HG03442 (cell line): ENCODE results near the gene ERGIC3.
A peak's percentile ranks its signal among the peaks of the same experiment; 100 is the strongest.

Experiments
- ATAC-seq: cut with Tn5 transposase; IDR thresholded peaks from one replicate; pipeline ENCODE4 v1.9.1; 2021; ENCODE audit warnings: mild to moderate bottlenecking, moderate library complexity; ENCODE audit not compliant: unreplicated experiment

The ERGIC3 gene

DNA sequence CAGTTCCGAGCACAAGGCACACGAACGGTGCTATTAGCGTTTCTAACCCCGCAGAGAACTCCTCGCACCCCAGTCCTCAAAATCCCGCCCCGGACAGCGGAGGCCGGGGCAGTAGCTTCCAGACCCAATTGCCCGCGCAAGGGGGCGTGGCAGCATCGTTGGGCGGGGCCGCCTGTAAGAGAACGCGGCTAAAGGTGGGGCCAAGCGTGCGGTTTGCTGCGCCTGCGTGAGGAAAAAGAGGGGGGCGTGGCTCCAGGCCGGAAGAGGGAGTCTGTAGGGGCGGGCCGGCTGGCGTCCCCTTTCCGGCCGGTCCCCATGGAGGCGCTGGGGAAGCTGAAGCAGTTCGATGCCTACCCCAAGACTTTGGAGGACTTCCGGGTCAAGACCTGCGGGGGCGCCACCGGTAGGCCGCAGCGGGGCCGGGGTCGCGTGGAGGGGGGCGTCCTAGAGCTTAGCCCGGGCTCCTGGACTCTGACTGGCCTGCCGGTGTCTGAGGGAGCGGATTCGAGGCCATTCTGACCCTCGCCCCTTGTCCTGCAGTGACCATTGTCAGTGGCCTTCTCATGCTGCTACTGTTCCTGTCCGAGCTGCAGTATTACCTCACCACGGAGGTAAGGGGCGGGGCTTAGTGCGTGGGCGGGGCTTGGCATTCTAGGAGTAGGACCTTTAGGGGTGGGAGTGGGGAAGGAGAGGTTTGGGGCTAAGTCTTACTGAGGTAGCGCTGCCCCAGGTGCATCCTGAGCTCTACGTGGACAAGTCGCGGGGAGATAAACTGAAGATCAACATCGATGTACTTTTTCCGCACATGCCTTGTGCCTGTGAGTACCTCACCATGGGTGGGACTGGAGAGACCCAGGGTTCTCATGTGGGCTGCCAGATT lies at the start of gene ERGIC3:
TSS of gene ERGIC3 (plus strand) at position 296 of the 880 bp plus-strand sequence. CDS start at position 316, 20 bp downstream.
- peak; percentile 94 for ATAC-seq

DNA sequence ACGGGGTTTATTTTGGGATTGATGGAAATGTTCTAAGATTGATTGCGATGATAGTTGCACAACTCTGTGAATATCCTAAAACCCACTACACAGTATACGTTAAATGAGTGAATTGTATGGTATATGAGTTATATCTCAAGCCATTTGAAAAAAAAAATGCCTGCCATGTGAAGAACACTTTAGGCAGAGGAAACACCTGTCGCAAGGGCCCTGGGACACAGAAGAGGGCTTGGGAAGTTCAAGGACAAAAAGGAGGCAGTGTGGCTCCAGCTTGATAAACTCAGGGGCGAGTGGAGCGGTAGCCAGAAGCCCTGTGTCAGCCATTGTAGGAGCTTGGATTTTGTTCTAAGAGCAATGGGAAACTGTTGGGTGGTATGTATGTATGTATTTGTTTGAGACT lies 49.5 kb upstream of the ERGIC3 start:
- no peak for ATAC-seq

DNA sequence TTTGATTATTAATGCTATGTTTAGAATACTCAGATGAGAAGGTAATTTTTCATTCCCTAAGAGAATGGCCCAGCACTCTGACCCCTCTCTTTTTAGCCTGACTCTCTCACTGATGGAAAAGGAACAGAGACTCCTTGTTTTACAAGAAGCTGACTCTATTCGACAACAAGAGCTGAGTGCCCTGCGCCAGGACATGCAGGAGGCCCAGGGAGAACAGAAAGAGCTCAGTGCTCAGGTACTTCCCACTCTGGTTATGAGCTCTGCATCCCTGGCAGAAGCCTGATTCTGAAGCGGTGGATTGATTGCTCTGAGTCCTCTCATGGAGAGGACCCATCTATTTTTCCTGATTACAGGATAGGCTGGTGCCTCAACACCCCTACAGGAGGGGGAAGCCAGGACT lies 45.4 kb upstream of the ERGIC3 start:
- no peak for ATAC-seq

DNA sequence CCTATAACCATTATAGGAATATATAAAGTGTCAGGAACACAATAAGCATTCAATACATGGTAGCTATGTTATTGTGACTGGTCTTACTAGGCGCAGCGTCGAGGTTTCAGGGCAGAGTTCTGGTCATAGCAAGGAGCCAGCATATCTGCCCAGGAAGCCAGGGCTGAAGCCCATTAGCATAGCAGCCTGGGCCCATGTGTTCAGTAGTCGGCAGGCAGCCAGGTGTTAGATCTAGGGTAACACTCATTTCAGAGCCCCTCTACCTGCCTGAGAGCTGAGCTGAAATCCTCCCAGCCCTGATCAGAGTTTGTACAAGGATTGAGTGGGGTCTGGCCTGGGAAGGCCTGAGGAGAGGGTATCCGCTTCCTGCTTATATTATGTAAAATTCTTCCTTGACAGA lies 44.6 kb upstream of the ERGIC3 start:
- ATAC-seq, result no peak

DNA sequence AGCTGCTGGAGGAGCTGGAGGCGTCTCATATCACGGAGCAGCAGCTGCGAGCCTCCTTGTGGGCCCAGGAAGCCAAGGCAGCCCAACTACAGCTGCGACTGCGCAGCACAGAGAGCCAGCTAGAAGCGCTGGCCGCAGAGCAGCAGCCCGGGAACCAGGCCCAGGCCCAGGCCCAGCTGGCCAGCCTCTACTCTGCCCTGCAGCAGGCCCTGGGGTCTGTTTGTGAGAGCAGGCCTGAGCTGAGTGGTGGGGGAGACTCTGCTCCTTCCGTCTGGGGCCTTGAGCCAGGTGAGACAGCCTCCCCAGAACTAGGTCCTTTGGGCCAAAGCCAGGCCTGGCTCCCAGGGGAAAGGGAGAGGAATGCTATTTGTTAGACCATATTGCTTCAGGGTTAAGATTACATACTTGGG lies 44.1 kb upstream of the ERGIC3 start:
- no peak for ATAC-seq

DNA sequence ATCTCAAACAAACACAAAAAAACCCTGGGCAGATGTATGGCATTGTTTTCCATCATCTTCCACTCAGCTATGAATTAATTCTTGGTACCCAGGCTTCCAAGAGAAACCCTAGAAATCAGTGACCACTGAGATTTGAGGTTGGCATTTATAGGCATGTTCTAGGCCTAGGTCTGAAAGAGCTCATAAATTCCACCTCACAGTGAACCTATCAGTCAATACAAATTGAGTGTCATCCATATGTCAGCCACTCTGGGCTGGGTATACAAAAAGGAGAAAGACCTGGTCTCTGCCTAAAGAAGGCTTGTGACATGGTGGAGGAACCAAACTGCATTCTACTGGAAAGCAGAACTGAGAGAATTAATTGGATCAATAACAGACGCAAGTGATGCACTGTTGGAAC lies 42.6 kb upstream of the ERGIC3 start:
- ATAC-seq, result no peak

DNA sequence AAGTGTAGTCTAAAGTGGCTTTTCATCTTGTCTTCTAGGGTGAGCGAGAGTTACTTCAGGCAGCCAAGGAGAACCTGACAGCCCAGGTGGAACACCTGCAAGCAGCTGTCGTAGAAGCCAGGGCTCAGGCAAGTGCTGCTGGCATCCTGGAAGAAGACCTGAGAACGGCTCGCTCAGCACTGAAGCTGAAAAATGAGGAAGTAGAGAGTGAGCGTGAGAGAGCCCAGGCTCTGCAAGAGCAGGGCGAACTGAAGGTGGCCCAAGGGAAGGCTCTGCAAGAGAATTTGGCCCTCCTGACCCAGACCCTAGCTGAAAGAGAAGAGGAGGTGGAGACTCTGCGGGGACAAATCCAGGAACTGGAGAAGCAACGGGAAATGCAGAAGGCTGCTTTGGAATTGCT lies 39.5 kb upstream of the ERGIC3 start:
- ATAC-seq, result no peak

DNA sequence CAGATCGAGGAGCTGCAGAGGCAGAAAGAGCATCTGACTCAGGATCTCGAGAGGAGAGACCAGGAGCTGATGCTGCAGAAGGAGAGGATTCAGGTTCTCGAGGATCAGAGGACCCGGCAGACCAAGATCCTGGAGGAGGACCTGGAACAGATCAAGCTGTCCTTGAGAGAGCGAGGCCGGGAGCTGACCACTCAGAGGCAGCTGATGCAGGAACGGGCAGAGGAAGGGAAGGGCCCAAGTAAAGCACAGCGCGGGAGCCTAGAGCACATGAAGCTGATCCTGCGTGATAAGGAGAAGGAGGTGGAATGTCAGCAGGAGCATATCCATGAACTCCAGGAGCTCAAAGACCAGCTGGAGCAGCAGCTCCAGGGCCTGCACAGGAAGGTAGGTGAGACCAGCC lies 38.6 kb upstream of the ERGIC3 start:
- ATAC-seq, result no peak

DNA sequence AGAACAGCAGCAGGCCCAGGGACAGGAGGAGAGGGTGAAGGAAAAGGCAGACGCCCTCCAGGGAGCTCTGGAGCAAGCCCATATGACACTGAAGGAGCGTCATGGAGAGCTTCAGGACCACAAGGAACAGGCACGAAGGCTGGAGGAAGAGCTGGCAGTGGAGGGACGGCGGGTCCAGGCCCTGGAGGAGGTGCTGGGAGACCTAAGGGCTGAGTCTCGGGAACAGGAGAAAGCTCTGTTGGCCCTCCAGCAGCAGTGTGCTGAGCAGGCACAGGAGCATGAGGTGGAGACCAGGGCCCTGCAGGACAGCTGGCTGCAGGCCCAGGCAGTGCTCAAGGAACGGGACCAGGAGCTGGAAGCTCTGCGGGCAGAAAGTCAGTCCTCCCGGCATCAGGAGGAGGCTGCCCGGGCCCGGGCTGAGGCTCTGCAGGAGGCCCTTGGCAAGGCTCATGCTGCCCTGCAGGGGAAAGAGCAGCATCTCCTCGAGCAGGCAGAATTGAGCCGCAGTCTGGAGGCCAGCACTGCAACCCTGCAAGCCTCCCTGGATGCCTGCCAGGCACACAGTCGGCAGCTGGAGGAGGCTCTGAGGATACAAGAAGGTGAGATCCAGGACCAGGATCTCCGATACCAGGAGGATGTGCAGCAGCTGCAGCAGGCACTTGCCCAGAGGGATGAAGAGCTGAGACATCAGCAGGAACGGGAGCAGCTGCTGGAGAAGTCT lies 37.9 kb upstream of the ERGIC3 start:
- ATAC-seq, result no peak

DNA sequence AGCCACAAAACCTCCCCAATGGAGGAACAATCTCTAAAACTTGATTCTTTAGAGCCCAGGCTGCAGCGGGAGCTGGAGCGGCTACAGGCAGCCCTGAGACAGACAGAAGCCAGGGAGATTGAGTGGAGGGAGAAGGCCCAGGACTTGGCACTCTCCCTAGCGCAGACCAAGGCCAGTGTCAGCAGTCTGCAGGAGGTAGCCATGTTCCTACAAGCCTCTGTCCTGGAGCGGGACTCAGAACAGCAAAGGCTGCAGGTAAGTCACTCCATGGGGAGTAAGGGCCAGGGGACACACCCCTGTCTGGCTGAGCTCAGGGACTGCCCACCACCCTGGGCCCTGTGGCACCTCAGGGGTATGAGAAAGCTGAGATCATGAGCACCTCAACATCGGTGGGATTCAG lies 37.1 kb upstream of the ERGIC3 start:
- ATAC-seq, result no peak

DNA sequence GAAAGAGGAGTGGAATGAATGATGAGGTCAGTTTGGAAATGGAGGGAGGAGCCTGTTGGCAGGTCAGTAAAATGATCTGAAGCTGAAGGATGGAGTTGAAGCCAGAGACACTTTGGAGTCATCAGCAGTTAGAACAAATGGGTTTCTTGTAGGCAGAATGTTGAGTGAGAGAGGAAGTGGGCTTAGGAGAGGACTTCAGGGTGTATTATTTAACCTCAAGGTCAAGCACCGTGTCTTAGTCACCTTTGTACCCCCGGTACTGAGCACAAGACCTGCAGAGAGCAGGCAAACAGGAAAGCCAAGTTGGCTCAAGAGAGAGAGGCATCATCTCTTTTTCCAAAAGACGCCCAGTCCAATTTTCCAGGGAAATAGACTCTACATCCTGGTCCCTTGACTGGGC lies 35.7 kb upstream of the ERGIC3 start:
- no peak for ATAC-seq

DNA sequence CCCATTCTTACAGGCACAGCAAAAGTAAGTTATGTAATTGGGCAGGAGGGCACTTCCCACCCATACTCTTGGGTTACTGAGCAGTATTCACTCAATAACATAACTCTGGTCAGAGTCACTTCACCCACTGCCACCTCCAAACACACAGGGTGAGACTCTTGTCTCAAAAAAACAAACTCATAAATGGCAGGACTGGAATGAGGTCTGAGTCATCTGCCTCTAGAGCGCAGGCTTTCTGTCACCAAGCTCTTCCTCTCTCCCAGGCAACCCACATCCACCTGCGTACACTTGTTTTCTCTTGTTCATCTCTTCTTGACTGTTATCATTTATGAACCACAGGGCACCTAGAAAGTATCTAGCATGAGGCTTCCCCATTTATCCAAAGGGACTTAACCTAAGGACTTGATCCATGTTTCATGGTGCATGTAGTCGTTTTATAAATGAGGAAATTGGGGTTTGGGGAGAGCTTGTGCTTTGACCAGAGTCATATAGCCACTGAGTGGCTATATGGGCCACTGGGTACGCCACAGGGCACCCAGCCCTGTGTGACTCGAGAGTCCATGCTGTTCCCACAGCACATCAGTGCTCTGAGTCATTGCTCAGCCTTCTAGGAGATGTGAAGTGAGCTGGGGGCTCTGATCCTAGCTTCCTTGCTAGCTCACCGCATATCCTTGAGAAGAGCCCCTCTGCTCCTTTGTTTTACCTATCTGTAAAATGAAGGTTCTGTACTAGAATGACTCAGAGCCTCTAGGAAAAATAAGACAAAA lies 34.8 kb upstream of the ERGIC3 start:
- ATAC-seq, result no peak

DNA sequence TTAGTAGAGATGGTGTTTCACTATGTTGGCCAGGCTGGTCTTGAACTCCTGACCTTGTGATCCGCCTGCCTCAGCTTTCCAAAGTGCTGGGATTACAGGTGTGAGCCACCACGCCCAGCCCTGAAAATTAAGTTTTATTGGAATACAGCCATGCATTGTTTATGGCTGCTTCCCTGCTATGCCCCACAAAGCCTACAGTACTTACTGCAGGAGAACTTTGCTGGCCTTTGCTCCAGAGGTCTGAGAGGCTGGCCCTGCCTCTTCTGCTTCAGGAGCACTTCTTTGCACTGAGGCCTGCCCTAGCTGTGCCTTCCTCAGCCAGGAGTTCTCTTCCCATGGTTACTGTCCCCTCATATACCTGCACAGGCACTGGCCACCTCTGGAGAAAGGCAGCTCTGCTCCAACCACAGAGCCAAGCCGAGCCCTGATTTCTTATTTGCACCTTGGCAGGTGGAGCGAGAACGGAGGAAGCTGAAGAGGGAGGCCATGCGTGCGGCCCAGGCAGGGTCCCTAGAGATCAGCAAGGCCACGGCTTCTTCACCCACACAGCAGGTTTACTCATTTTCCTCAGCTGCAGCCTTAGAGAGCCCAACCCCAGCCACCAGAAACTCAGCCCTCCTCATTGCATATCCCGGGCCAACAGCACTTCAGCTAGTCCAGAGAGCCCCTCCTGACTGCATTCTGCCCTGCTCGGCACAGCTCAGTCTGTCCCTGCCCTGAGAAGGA lies 33.2 kb upstream of the ERGIC3 start:
- ATAC-seq, result no peak

DNA sequence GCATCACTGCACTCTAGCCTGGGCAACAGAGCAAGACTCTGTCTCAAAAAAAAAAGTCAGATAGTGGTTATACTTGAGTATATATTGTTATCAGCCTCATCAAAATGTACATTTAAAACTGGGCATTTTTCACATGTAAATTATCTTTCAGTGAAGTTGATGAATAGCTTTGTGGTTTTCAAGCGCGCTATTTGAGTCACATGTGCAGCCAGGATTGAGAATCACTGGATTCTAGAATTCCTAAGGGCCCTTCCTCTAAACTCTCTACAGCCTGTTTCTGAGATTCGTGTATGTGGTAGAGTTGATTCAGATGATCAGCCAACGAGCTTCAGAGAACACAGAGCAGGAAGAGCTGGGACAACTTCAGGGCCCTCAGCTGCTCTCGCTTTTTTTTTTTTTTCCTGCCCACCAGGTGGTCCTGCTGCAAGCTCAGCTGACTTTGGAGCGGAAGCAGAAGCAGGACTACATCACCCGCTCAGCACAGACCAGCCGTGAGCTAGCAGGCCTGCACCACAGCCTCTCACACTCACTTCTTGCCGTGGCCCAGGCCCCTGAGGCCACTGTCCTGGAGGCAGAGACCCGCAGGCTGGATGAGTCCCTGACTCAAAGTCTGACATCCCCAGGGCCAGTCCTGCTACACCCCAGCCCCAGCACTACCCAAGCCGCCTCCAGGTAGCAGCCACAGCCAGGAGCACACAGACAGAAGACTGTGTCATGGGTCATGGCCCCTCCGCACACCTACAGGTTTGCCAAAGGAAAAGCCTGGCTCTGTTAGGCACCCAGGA lies 30.7 kb upstream of the ERGIC3 start:
- ATAC-seq, result no peak

DNA sequence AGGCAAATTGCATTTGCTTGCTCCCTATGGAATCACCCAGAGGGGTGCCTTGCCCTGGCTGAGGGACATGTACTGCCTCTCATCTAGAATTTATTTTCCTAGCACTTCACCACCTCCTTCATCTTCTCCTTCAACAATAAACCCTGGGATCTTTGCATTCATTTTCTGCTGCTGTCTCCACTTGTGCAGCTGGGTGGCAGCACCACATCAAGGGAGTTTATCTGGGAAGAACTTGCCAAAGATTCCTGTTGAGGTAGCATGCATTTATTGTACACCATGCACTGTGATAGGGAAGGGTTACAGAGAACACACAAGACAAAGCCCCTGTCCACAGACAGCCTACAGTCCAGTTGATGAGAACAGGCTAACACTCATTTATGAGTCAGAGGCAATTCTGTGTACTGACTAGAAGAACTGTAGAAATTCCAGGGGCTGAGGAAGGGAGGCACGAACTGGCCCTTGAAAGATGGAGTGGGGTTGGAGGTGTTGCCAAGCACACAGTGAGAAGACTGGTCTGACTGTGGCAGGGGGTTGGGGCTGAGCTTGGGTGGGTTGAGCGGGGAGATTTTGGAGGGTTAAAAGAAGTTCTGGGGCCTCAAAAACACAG lies 30.0 kb upstream of the ERGIC3 start:
- no peak for ATAC-seq

DNA sequence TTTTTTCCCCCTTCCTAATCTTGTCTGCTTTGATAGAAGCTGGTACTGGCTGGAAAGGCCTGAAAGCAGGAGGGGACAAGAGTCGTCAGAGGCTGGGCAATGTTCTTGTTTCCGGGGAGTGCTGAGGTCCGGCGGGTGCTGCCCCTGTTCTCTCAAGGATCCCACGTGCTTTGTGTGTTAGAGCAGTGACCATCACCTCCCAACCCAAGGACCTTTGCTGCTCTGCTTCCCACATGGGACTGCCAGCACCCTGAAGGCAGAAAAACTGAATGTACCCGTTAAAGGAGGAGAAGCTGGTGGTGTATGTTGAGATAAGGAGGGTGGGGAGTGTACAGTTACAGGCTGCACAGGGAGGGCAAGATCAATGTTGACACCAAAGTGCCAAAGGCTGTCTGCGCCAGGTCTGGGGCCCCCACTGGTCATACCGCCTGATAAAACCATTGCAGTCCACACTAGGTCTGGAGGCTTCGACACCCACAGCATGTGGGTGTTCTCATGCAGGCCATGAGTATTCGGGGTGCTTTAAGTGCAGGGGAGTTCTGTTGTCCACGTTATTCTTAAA lies 27.4 kb upstream of the ERGIC3 start:
- ATAC-seq, result no peak

DNA sequence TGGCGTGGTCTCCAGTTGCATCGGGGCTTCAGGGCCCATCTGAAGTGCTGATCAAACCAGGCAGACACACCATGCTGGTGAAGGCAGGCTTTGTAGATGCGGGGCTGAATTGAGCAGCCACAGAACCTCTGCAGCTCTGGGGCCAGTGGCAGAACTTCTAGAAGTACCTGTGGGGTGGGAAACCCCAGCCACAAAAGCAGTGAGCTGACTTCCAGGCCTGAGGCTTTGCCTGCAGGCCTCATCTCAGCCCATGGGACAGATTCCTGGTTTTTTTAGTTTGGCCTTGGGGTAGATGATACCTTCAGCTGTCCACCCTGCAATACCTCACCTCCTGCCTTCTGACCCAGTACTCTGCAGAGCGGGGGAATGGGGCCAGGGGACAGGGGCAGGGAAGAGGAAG lies 26.5 kb upstream of the ERGIC3 start:
- no peak for ATAC-seq

DNA sequence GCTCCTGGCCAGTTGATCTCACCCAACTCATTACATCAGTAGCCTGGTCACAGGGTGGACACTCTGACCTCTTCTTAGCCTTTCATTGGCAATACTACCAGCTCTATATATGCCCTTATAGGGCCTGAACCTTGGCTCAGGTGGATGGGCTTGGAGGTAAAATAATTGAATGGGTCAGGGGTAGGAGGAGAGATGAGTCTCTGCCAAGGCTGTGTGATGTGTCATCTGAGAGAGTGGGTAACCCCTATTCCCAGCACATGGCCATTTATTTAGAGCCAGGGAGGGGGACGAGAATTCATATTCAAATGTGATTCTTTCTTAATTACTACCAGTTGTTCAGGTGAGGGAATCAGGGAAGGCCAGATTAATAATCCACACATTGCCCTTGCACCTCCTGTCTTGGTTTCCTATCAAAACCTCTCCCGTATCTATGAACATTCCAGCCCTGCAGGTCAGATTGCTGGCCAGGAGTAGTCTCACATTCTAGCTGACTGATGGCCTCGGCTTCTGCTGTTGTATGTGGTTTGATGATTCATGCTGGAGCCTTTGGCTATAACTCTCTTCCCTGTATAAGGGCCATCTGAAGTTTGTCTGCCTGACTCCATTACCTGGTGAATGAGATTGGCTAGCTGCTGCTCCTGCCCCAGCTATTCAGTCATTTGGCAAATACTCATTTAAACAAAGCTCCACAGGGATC lies 25.8 kb upstream of the ERGIC3 start:
- no peak for ATAC-seq

DNA sequence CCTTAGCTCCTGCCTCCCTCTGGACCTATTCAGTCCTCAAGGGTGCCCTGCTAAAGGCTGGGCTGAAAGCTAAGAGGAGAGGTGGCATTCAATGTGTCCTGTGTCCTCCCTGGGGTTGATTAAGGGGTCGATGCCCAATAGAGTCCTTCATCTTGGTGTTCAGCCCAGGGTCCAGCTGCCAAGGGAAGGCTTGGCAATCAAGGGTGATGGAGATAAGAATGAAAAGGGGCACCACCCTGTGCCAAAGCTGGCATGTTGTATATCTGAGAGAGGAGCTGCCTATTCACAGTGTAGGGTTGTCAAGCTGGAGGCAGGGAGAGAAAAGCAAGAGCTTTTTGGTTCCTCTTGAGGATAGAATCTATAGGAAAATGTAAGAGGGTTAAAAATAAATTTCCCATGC lies 24.8 kb upstream of the ERGIC3 start:
- no peak for ATAC-seq
